ENCODE measurements around the gene OTUD1.

OTUD1 gene

DNA sequence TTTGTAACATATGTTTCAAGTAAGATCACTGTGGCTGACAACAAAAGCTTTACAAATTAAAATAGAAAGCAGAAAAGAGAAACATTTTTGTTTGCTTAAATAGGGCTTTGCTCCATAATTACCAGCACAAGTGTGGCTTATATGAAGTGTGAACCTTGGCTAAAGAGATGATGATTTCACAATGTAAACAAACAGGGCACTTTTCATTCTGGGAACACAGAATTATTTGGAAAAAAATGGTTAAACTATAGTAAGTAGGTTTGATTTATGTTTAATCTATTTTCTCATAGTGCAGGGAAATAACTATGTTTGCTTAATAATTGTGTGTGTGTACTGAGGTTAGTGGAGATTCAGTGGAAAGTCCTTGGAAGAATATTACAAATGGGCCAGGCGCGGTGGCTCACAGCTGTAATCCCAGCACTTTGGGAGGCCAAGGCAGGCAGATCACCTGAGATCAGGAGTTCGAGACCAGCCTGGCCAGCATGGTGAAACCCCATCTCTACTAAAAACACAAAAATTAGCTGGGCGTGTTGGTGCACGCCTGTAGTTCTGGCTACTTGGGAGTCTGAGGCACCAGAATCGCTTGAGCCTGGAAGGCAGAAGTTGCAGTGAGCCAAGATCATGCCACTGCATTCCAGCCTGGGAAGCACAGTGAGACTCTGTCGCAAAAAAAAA is 19.1 kb upstream of the OTUD1 start:
- WGBS (ENCODE audit: extremely low coverage, insufficient coverage, insufficient read length): no CpG with 5 or more reads among the region's 7 CpGs
- H3K14ac ChIP-seq (ENCODE audit: low read length): no peak overlapping the region

DNA sequence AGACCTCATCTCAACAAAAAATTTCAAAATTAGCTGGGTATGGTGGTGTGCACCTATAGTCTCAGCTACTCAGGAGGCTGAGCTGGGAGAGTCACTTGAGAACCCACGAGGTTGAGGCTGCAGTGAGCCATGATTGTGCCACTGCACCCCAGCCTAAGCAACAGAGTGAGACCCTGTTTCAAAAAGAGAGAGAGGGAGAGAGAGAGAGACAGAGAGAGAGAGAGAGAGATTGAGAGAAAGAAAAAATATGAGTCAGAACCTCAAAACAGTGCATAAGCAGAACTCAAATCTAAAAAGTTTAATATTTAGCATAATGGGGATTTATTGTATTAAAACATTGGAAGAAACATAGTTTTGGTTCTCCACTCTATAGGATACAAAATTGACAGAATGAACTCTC is 17.5 kb upstream of the OTUD1 start:
- Histone ChIP-seq H3K23ac (ENCODE audit: low read length) (no peak overlapping the region), H3K9ac (ENCODE audit: low read length) (no peak overlapping the region), H2AK5ac (ENCODE audit: low read length) (no peak overlapping the region), H3K36me3 (ENCODE audit: control insufficient read depth in 1 of 2, insufficient read depth in 2 of 2, low read length in 2 of 2) (no peaks in the 10 kb centered on the region), H3K4me3 (ENCODE audit: low read depth, low read length) (no peak overlapping the region), H3K79me1 (ENCODE audit: low read length) (no peaks in the 10 kb centered on the region), H3K27me3 (ENCODE audit: insufficient read depth, low read length) (no peaks in the 10 kb centered on the region), H3K4ac (ENCODE audit: low read depth, low read length) (no peak overlapping the region), H4K91ac (ENCODE audit: low read depth, low read length) (no peak overlapping the region), H3K14ac (ENCODE audit: low read length) (no peak overlapping the region), H3K4me2 (ENCODE audit: low read length) (no peak overlapping the region), H3K18ac (ENCODE audit: low read length) (no peak overlapping the region), H2BK120ac (ENCODE audit: insufficient read depth, low read length, poor library complexity) (peak overlapping the region; percentile 22), H4K8ac (ENCODE audit: low read depth, low read length) (no peak overlapping the region), H3K27ac (ENCODE audit: low read depth, low read length) (no peak overlapping the region), H2BK5ac (ENCODE audit: low read depth, low read length, poor library complexity) (no peak overlapping the region), H4K12ac (ENCODE audit: low read depth, low read length) (no peak overlapping the region), H3K4me1 (ENCODE audit: control insufficient read depth in 1 of 2, insufficient read depth in 2 of 2, low read length in 2 of 2) (peaks cover 3 to 7% of the 10 kb centered on the region in 2 experiments), H3K79me2 (ENCODE audit: control insufficient read depth, insufficient read depth, low read length, poor library complexity) (no peaks in the 10 kb centered on the region), H2BK12ac (ENCODE audit: low read length) (peak overlapping the region; percentile 31), H2AFZ (ENCODE audit: insufficient read depth, low read length, poor library complexity) (no peak overlapping the region), H3K9me3 (ENCODE audit: insufficient read depth, low read depth, low read length) (no peaks in the 10 kb centered on the region)
- WGBS (ENCODE audit: extremely low coverage, insufficient coverage, insufficient read length): no CpG with 5 or more reads among the region's 1 CpG
- no peak for DNase-seq

More for the DNA sequence above, 19.1 kb upstream of the OTUD1 start:
- Histone ChIP-seq H3K79me1 (ENCODE audit: low read length) (no peaks in the 10 kb centered on the region), H2AFZ (ENCODE audit: insufficient read depth, low read length, poor library complexity) (no peak overlapping the region), H2AK5ac (ENCODE audit: low read length) (no peak overlapping the region), H4K8ac (ENCODE audit: low read depth, low read length) (no peak overlapping the region), H2BK120ac (ENCODE audit: insufficient read depth, low read length, poor library complexity) (no peak overlapping the region), H3K23ac (ENCODE audit: low read length) (no peak overlapping the region), H3K9ac (ENCODE audit: low read length) (no peak overlapping the region), H3K18ac (ENCODE audit: low read length) (no peak overlapping the region), H3K4me3 (ENCODE audit: low read depth, low read length) (no peak overlapping the region), H3K27ac (ENCODE audit: low read depth, low read length) (no peak overlapping the region), H3K36me3 (ENCODE audit: control insufficient read depth in 1 of 2, insufficient read depth in 2 of 2, low read length in 2 of 2) (no peaks in the 10 kb centered on the region), H3K9me3 (ENCODE audit: insufficient read depth, low read depth, low read length) (no peaks in the 10 kb centered on the region), H4K12ac (ENCODE audit: low read depth, low read length) (no peak overlapping the region), H2BK12ac (ENCODE audit: low read length) (no peak overlapping the region), H2BK5ac (ENCODE audit: low read depth, low read length, poor library complexity) (no peak overlapping the region), H4K91ac (ENCODE audit: low read depth, low read length) (no peak overlapping the region), H3K4me1 (ENCODE audit: control insufficient read depth in 1 of 2, insufficient read depth in 2 of 2, low read length in 2 of 2) (peaks cover 3 to 7% of the 10 kb centered on the region in 2 experiments), H3K4me2 (ENCODE audit: low read length) (no peak overlapping the region), H3K4ac (ENCODE audit: low read depth, low read length) (no peak overlapping the region), H3K27me3 (ENCODE audit: insufficient read depth, low read length) (no peaks in the 10 kb centered on the region), H3K79me2 (ENCODE audit: control insufficient read depth, insufficient read depth, low read length, poor library complexity) (no peaks in the 10 kb centered on the region)
- no peak for DNase-seq

DNA sequence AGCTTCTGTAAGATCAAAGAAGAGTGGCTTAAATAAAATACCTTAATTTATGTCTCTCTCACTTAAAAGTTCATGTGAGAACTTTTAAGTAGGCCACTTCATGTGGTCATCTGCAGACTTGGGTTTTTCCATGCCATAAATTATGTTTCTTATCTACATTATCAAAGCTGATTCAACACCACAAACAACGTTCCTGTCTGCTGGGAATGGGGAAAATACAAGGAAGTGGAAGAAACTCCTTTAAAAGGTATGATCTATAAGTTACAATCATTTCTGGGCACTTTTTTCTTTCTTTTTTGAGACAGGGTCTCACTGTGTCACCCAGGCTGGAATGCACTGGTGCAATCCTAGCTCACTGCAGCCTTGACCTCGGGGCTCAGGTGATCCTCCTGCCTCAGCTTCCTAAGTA is 16.9 kb upstream of the OTUD1 start:
- no peaks in the 10 kb centered on the region for H3K9me3 ChIP-seq (ENCODE audit: insufficient read depth, low read depth, low read length)
- H2AFZ ChIP-seq (ENCODE audit: insufficient read depth, low read length, poor library complexity): no peak overlapping the region
- no peaks in the 10 kb centered on the region for H3K36me3 ChIP-seq (ENCODE audit: control insufficient read depth in 1 of 2, insufficient read depth in 2 of 2, low read length in 2 of 2)
- H3K79me1 ChIP-seq (ENCODE audit: low read length): no peaks in the 10 kb centered on the region
- no peak overlapping the region for H2BK120ac ChIP-seq (ENCODE audit: insufficient read depth, low read length, poor library complexity)
- no peak overlapping the region for H2BK5ac ChIP-seq (ENCODE audit: low read depth, low read length, poor library complexity)
- no peaks in the 10 kb centered on the region for H3K27me3 ChIP-seq (ENCODE audit: insufficient read depth, low read length)
- H3K23ac ChIP-seq (ENCODE audit: low read length): no peak overlapping the region
- no peak overlapping the region for H3K18ac ChIP-seq (ENCODE audit: low read length)
- no peak overlapping the region for H2AK5ac ChIP-seq (ENCODE audit: low read length)
- H4K12ac ChIP-seq (ENCODE audit: low read depth, low read length): no peak overlapping the region
- no peak overlapping the region for H4K8ac ChIP-seq (ENCODE audit: low read depth, low read length)
- no peak overlapping the region for H3K4me2 ChIP-seq (ENCODE audit: low read length)
- no peak overlapping the region for H3K4ac ChIP-seq (ENCODE audit: low read depth, low read length)
- H3K79me2 ChIP-seq (ENCODE audit: control insufficient read depth, insufficient read depth, low read length, poor library complexity): no peaks in the 10 kb centered on the region
- H3K4me3 ChIP-seq (ENCODE audit: low read depth, low read length): no peak overlapping the region
- H3K4me1 ChIP-seq (ENCODE audit: control insufficient read depth in 1 of 2, insufficient read depth in 2 of 2, low read length in 2 of 2): peaks cover 3 to 5% of the 10 kb centered on the region in 2 experiments
- no peak overlapping the region for H2BK12ac ChIP-seq (ENCODE audit: low read length)
- no peak overlapping the region for H3K27ac ChIP-seq (ENCODE audit: low read depth, low read length)
- H3K14ac ChIP-seq (ENCODE audit: low read length): no peak overlapping the region
- no CpG with 5 or more reads among the region's 2 CpGs for WGBS (ENCODE audit: extremely low coverage, insufficient coverage, insufficient read length)
- no peak overlapping the region for H4K91ac ChIP-seq (ENCODE audit: low read depth, low read length)
- no peak overlapping the region for H3K9ac ChIP-seq (ENCODE audit: low read length)
- DNase-seq: peak; percentile 82 to 85

DNA sequence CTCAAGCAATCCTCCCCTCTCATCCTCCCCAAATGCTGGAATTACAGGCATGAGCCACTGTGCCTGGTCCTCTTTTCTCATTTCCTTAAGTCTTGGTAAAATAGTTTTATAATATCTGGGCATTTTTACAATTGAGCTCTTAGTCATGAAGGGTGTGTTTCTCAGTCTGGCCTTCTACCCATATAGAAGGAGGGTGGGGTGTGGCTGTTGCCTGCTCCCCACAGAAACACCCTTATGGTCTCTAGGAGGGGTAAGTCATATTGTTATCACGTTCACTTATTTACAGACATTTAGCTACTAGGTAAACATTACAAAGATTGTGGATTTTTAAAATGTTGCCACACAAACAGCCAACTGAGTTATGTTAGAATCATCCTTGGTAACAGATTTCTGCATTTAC is 6.7 kb upstream of the OTUD1 start:
- Histone ChIP-seq H3K18ac (ENCODE audit: low read length) (no peak overlapping the region), H3K4me2 (ENCODE audit: low read length) (no peak overlapping the region), H3K27me3 (ENCODE audit: insufficient read depth, low read length) (no peaks in the 10 kb centered on the region), H2AFZ (ENCODE audit: insufficient read depth, low read length, poor library complexity) (no peak overlapping the region), H4K91ac (ENCODE audit: low read depth, low read length) (no peak overlapping the region), H3K9ac (ENCODE audit: low read length) (no peak overlapping the region), H3K23ac (ENCODE audit: low read length) (no peak overlapping the region), H3K14ac (ENCODE audit: low read length) (no peak overlapping the region), H2BK120ac (ENCODE audit: insufficient read depth, low read length, poor library complexity) (no peak overlapping the region), H4K8ac (ENCODE audit: low read depth, low read length) (no peak overlapping the region), H3K4me1 (ENCODE audit: control insufficient read depth in 1 of 2, insufficient read depth in 2 of 2, low read length in 2 of 2) (no peaks in the 10 kb centered on the region), H3K36me3 (ENCODE audit: control insufficient read depth in 1 of 2, insufficient read depth in 2 of 2, low read length in 2 of 2) (no peaks in the 10 kb centered on the region), H2BK12ac (ENCODE audit: low read length) (no peak overlapping the region), H2BK5ac (ENCODE audit: low read depth, low read length, poor library complexity) (no peak overlapping the region), H3K27ac (ENCODE audit: low read depth, low read length) (no peak overlapping the region), H3K4ac (ENCODE audit: low read depth, low read length) (no peak overlapping the region), H4K12ac (ENCODE audit: low read depth, low read length) (no peak overlapping the region), H3K4me3 (ENCODE audit: low read depth, low read length) (no peak overlapping the region), H3K79me2 (ENCODE audit: control insufficient read depth, insufficient read depth, low read length, poor library complexity) (no peaks in the 10 kb centered on the region), H3K79me1 (ENCODE audit: low read length) (no peaks in the 10 kb centered on the region), H2AK5ac (ENCODE audit: low read length) (no peak overlapping the region), H3K9me3 (ENCODE audit: insufficient read depth, low read depth, low read length) (no peaks in the 10 kb centered on the region)
- no peak for DNase-seq
- WGBS (ENCODE audit: extremely low coverage, insufficient coverage, insufficient read length): no CpG with 5 or more reads among the region's 1 CpG
